ENCODE data around the gene MTHFD1L.
A peak's percentile ranks its signal among the peaks of the same experiment; 100 is the strongest.
"Not testable (repeated sequence)": the region's sequence is repeated elsewhere in the genome, so short reads cannot be mapped to it uniquely, and the experiment has no call there.

MTHFD1L gene

DNA sequence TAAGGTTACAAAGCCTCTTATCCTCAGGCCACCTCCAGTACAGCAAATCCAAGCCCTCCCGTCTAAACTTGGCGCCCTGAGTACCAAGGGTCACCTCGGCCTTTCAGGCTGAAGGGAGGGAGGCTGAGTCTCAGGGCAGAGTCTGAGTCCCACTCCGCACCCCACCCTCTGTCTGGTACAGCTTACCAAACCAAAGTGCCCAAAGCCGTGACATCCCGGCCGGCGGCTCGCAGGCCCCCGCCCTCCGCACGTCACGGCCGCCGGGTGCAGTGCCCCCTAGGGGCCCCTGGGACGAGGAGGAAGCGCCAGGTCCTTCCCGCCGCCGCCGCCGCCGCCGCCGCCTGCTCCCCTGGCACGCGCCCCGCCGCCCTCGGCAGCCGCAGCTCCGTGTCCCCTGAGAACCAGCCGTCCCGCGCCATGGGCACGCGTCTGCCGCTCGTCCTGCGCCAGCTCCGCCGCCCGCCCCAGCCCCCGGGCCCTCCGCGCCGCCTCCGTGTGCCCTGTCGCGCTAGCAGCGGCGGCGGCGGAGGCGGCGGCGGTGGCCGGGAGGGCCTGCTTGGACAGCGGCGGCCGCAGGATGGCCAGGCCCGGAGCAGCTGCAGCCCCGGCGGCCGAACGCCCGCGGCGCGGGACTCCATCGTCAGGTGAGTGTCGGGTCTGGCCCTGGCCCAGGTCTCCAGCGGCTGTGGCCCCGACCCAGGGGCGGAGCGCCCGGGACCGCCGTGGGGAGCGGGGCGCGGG, at the start of gene MTHFD1L:
Gene MTHFD1L (plus strand): TSS at position 297 of the 741 bp plus-strand sequence. CDS start 121 bp downstream, at position 418.
- peak; percentile 80 for DNase-seq

GRCh38 chr6:150816554-150816953, 48.9 kb upstream of the MTHFD1L start:
- not testable (repeated sequence) for DNase-seq

DNA sequence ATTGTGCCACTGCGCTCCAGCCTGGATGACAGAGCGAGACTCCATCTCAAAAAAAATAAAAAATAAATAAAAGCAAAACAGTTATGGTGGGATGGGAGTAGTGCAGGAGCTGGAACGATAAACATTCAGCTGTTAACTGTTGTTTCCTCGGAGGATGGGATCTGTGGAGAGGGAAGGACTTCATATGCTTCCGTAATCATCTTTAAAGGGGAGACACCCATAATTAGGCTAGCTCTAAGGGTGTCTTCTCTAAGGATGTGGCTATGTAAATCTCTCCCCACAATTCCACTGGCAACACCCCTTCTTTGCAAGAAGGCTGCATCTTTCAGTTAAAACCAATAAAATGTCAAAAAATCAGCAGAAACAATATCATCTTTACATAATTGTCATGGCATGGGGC, 42.6 kb upstream of the MTHFD1L start:
- DNase-seq = no peak

- DNase-seq = no peak
Measured at GRCh38 chr6:150826788-150827187, 38.7 kb upstream of the MTHFD1L start.

GRCh38 chr6:150828107-150828506, 37.4 kb upstream of the MTHFD1L start:
- DNase-seq = not testable (repeated sequence)

GRCh38 chr6:150830439-150831165, 34.9 kb upstream of the MTHFD1L start:
- no peak for DNase-seq

- no peak for DNase-seq
Measured at GRCh38 chr6:150831577-150831976, 33.9 kb upstream of the MTHFD1L start.

DNA sequence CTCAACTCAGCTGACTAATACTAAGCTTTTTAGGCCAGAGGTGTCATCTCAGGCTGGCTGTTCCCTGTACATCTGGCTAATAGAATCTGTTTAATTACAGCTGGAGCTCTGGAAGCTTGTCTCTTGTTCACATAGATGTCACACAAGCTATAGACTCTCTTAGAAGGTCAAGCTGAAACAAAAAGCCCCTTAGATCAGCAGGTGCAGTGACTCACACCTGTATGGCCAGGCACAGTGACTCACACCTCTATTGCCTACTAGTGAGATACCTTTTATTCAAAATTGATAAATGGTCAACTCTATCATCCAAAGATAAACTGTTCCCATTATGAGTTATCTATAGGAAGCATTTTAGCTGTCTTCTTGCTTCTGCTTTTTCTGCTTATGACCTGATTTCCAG, 29.9 kb upstream of the MTHFD1L start:
- no peak for DNase-seq

GRCh38 chr6:150840185-150840584, 25.3 kb upstream of the MTHFD1L start:
- no peak for DNase-seq

DNA sequence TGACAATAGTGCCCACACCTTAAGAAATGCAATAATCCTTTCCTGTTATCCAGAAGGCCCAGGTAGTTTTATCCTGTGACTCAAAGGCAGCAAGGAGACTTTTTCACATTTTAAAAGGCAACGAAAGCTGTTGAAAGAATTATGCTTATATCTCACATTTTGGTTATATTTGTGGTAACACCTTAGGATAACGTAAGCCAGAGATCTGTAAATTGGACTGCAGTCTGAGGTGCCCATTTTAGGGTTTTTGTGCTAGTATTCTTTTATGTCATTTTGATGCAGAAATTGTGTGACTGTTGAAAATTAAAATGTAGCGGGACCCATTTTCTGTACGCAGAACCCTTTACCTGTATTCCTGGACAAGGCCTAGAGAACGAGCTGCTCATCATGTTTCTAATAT, 24.3 kb upstream of the MTHFD1L start:
- DNase-seq = no peak

DNA sequence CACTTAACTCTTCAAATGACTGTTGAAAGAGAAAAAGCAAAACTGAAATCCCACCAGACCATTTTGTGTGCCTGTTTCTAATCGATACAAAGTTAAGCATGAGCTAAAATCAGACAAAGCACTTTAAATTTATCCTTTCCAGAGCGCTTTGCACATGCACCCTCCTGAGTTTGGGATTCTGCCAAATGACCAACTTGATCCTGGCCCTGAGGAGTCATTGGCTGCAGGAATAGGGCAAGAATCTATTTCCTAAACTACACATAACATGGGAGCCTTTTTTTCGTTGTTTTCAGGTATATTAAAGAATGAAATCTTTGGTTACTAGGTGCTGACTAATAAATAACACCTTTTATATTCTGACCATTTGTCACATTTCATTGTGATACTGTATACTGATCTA, 23.8 kb upstream of the MTHFD1L start:
- DNase-seq = no peak

GRCh38 chr6:150844371-150844770, 21.1 kb upstream of the MTHFD1L start:
- no peak for DNase-seq

GRCh38 chr6:150846641-150847040, 18.9 kb upstream of the MTHFD1L start:
- DNase-seq = no peak

DNA sequence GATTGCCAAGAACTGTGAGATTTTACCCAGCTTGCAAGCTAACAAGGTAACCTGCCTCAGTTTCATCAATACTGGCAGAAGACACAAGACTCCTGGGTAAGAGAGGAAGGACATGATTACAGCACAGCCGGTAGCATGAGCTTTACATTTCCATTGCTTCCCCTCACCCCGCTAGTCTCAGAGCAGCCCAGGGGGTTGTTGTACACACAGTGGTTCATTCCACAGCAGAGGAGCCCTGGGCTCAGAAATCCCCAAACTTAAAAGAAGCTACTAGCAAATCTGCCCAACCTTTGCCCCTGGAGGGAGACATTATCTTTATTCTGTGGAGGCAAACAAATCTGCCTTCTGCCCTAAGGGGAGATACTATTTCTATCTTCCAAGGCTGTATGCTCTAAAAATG, 17.1 kb upstream of the MTHFD1L start:
- no peak for DNase-seq

DNA sequence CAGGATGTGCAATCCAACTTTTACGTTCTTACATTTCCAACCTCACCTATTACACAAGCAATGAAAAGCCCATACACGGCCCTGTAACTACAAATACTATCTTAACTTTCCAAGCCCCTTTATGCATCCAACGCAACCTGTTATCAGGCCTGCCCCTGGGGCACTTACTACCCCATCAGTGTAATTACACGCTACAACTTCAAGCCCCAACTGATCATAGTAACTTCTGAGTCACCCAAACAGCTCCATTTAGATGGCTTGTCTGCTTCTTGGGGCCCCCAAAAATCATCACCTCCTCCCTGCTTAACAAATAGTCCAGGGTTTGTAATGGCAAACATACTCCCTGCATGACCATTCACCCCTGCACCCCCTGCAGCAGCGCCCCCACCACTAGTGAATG, 11.1 kb upstream of the MTHFD1L start:
- DNase-seq = not testable (repeated sequence)

- DNase-seq = not testable (repeated sequence)
Measured at GRCh38 chr6:150855171-150855570, 10.3 kb upstream of the MTHFD1L start.

- no peak for DNase-seq
Measured at GRCh38 chr6:150857062-150857944, 8.2 kb upstream of the MTHFD1L start.

GRCh38 chr6:150857945-150858308, 7.6 kb upstream of the MTHFD1L start:
- no peak for DNase-seq

- DNase-seq = not testable (repeated sequence)
Measured at GRCh38 chr6:150861448-150862168, 3.9 kb upstream of the MTHFD1L start.

DNA sequence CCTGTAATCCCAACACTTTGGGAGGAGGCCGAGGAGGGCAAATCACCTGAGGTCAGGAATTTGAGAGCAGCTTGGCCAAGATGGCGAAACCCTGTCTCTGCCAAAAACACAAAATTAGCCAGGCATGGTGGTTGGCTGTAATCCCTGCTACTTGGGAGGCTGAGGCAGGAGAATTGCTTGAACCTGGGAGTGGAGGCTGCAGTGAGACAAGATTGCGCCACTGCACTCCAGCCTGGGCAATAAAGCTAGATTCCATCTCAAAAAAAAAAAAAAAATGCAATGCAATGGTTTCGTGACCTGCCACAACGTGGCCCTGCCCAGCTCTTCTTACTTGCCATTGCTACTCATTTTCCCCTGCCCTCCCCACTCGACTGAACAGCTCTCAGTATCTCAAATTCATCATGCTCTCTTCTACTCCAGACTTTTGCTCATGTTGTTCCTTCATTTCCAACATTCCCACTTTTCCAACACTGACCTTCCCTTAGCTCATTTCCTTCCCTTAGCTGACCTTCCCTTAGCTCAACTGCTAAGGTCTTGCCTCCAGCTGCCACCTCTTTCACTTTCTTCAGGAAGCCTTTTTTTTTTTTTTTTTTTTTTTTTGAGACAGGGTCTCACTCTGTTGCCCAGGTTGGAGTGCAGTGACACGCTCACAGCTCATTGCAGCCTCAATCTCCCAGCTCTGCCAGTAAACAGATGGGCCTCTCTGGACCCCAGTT, 2.1 kb upstream of the MTHFD1L start:
- DNase-seq = no peak

GRCh38 chr6:150865043-150865405, 478 bp upstream of the MTHFD1L start:
- no peak for DNase-seq

All from stimulated activated CD4-positive, alpha-beta T cell treated with anti-CD3 and anti-CD28 coated beads, Interleukin-4, amount 100 ng/mL, for 1 hour (primary cell).